CD4-positive, alpha-beta T cell (primary cell): ENCODE results near the gene ATP8A2. TPM values are rescaled to one million over a fixed set of nuclear protein-coding genes. Genes with fewer than 3 reads are reported as not detected.

Experiments
- ATAC-seq: fragments of 200-7000 bp; cut with Tn5 transposase; one replicate; pipeline ENCODE4 v1.10.0; 2022; ENCODE audit warnings: mild to moderate bottlenecking; ENCODE audit not compliant: poor library complexity
- CTCF ChIA-PET: fragments of 350-600 bp; sonication (Branson Sonifier 250); formaldehyde crosslinking; loops from one replicate; lab custom pipeline; 2021; ENCODE audit warnings: antibody characterized with exemption, inconsistent platforms; lab: Charles Lee
- POLR2A ChIA-PET: fragments of 350-600 bp; sonication (Branson Sonifier 250); formaldehyde crosslinking; loops from one replicate; lab custom pipeline; 2021; ENCODE audit warnings: antibody characterized with exemption, inconsistent platforms; lab: Charles Lee
- DNase-seq, 14 experiments: peaks; one replicate each; pipeline ENCODE4 v3.0.0-alpha.2; 2013 to 2020; ENCODE audit warnings: mixed read lengths in 2 of 14
- H3K27ac ChIP-seq, 2 donors: one replicate each; pipeline versions ENCODE4 v1.5.1 to v1.7.0; 2013; ENCODE audit warnings: low read length in 2 of 2, low read depth in 1 of 2, mild to moderate bottlenecking in 1 of 2
- H3K27me3 ChIP-seq, 2 experiments: 1 replicate in 1 of 2; 2 replicates in 1 of 2; pipeline versions ENCODE4 v1.6.1 to v1.7.0; 2013; ENCODE audit warnings: low read length in 2 of 2, control low read depth in 1 of 2, mild to moderate bottlenecking in 1 of 2, moderate library complexity in 1 of 2; ENCODE audit not compliant: insufficient read depth in 2 of 2, control insufficient read depth in 1 of 2
- H3K36me3 ChIP-seq: one replicate; pipeline ENCODE4 v1.6.1; 2013; ENCODE audit warnings: low read length, control low read depth; ENCODE audit not compliant: insufficient read depth
- H3K4me1 ChIP-seq: one replicate; pipeline ENCODE4 v1.6.1; 2013; ENCODE audit warnings: low read length, control low read depth; ENCODE audit not compliant: insufficient read depth
- H3K4me3 ChIP-seq: one replicate; pipeline ENCODE4 v1.5.1; 2013; ENCODE audit warnings: mild to moderate bottlenecking, low read length, moderate library complexity
- H3K9me3 ChIP-seq, 2 experiments: 1 replicate in 1 of 2; 2 replicates in 1 of 2; pipeline versions ENCODE4 v1.6.1 to v1.7.0; 2013; ENCODE audit warnings: low read length in 2 of 2, mild to moderate bottlenecking in 2 of 2, control low read depth in 1 of 2, moderate library complexity in 1 of 2; ENCODE audit not compliant: control insufficient read depth in 1 of 2, insufficient read depth in 1 of 2
- H3K27ac Mint-ChIP-seq: one replicate; pipeline ENCODE4 v1.8.0; 2020; ENCODE audit warnings: mixed read lengths
- H3K27me3 Mint-ChIP-seq: one replicate; pipeline ENCODE4 v1.8.0; 2021; ENCODE audit warnings: mixed read lengths
- H3K36me3 Mint-ChIP-seq: one replicate; pipeline ENCODE4 v1.8.0; 2021; ENCODE audit warnings: low read depth, mixed read lengths
- H3K4me1 Mint-ChIP-seq: one replicate; pipeline ENCODE4 v1.8.0; 2021; ENCODE audit warnings: low read depth, mixed read lengths
- H3K4me3 Mint-ChIP-seq: one replicate; pipeline ENCODE4 v1.8.0; 2020; ENCODE audit warnings: mild to moderate bottlenecking, mixed read lengths
- H3K9me3 Mint-ChIP-seq: one replicate; pipeline ENCODE4 v1.8.0; 2020; ENCODE audit warnings: mixed read lengths
- intact Hi-C, 2 experiments: fragments of 100-400 bp; cut with DNase I in 1 of 2; cut with micrococcal nuclease in 1 of 2; formaldehyde crosslinking; loops; one replicate each; pipeline versions ENCODE4 v1.15.1 to v1.9.0; 2023 to 2025; cut with DNase I, micrococcal nuclease
- total RNA-seq, 174 experiments: library from RNA in 2 of 174; stranded (reverse) in 2 of 174; gene quantifications; one replicate each; pipeline ENCODE4 v1.2.3 and lab custom pipeline; 2021 to 2026
- TF ChIP-seq, protein P1 (sequence below): fragments of 200-600 bp; IDR thresholded peaks from one replicate; pipeline ENCODE4 v1.8.0; 2022; ENCODE audit warnings: antibody characterized with exemption, mild to moderate bottlenecking

ATP8A2 gene
- total RNA-seq, 2 experiments from 2014 or later = 0.22 to 0.36 TPM

- TF ChIP-seq, protein P1, sequence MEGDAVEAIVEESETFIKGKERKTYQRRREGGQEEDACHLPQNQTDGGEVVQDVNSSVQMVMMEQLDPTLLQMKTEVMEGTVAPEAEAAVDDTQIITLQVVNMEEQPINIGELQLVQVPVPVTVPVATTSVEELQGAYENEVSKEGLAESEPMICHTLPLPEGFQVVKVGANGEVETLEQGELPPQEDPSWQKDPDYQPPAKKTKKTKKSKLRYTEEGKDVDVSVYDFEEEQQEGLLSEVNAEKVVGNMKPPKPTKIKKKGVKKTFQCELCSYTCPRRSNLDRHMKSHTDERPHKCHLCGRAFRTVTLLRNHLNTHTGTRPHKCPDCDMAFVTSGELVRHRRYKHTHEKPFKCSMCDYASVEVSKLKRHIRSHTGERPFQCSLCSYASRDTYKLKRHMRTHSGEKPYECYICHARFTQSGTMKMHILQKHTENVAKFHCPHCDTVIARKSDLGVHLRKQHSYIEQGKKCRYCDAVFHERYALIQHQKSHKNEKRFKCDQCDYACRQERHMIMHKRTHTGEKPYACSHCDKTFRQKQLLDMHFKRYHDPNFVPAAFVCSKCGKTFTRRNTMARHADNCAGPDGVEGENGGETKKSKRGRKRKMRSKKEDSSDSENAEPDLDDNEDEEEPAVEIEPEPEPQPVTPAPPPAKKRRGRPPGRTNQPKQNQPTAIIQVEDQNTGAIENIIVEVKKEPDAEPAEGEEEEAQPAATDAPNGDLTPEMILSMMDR = no peak
- Histone ChIP-seq H3K36me3 (no peaks in the 10 kb centered on the region), H3K27me3 (peaks cover 0 to 3% of the 10 kb centered on the region in 2 experiments), H3K27ac (no peak overlapping the region), H3K4me1 (no peaks in the 10 kb centered on the region), H3K4me3 (no peak overlapping the region), H3K9me3 (no peaks in the 10 kb centered on the region)
- Mint-ChIP-seq H3K27me3 (peaks cover 13% of the 10 kb centered on the region), H3K4me3 (no peak overlapping the region), H3K4me1 (no peaks in the 10 kb centered on the region), H3K9me3 (no peaks in the 10 kb centered on the region), H3K36me3 (no peaks in the 10 kb centered on the region), H3K27ac (no peak overlapping the region)
- ChIA-PET POLR2A (no interaction called here), CTCF (no interaction called here)
- intact Hi-C loops = loop anchor here (2.0 to 5.0 kb wide), 2 partner anchors 384 kb away; no protein-coding TSS in a partner anchor
- ATAC-seq (no peak), DNase-seq (peak in 8 of 14 experiments; percentile 2 to 37 (median 6))
Observed at GRCh38 chr13:25678398-25678797, 306.6 kb downstream of the ATP8A2 start.

GRCh38 chr13:25679159-25679558 lies 307.4 kb downstream of the ATP8A2 start:
- ChIA-PET CTCF (no interaction called here), POLR2A (no interaction called here)
- peaks cover 9% of the 10 kb centered on the region for H3K27me3 Mint-ChIP-seq
- H3K27ac ChIP-seq = no peak overlapping the region
- no peak for DNase-seq
- no peak overlapping the region for H3K4me3 Mint-ChIP-seq
- no peak overlapping the region for H3K4me3 ChIP-seq
- TF ChIP-seq, protein P1 = no peak
- no peaks in the 10 kb centered on the region for H3K4me1 ChIP-seq
- intact Hi-C loops = loop anchor here (2.0 to 5.0 kb wide), 2 partner anchors 383 to 384 kb away; no protein-coding TSS in a partner anchor
- H3K36me3 Mint-ChIP-seq = no peaks in the 10 kb centered on the region
- no peaks in the 10 kb centered on the region for H3K27me3 ChIP-seq
- H3K9me3 Mint-ChIP-seq = no peaks in the 10 kb centered on the region
- H3K36me3 ChIP-seq = no peaks in the 10 kb centered on the region
- ATAC-seq = no peak
- H3K27ac Mint-ChIP-seq = no peak overlapping the region
- no peaks in the 10 kb centered on the region for H3K9me3 ChIP-seq
- H3K4me1 Mint-ChIP-seq = no peaks in the 10 kb centered on the region

GRCh38 chr13:25679936-25680335 lies 308.2 kb downstream of the ATP8A2 start:
- no peaks in the 10 kb centered on the region for H3K9me3 Mint-ChIP-seq
- ATAC-seq = no peak
- Histone ChIP-seq H3K36me3 (no peaks in the 10 kb centered on the region), H3K4me1 (no peaks in the 10 kb centered on the region), H3K4me3 (no peak overlapping the region), H3K9me3 (no peaks in the 10 kb centered on the region), H3K27me3 (no peaks in the 10 kb centered on the region), H3K27ac (no peak overlapping the region)
- H3K27me3 Mint-ChIP-seq = peaks cover 3% of the 10 kb centered on the region
- H3K36me3 Mint-ChIP-seq = no peaks in the 10 kb centered on the region
- no peak overlapping the region for H3K27ac Mint-ChIP-seq
- CTCF ChIA-PET = no interaction called here
- DNase-seq = no peak
- no peak overlapping the region for H3K4me3 Mint-ChIP-seq
- TF ChIP-seq, protein P1 = no peak
- no peaks in the 10 kb centered on the region for H3K4me1 Mint-ChIP-seq
- POLR2A ChIA-PET = no interaction called here
- intact Hi-C loops = loop anchor here (2.0 to 5.0 kb wide), 2 partner anchors 382 to 383 kb away; no protein-coding TSS in a partner anchor
